A673 (cell line): ENCODE data around the gene SLC12A3. TPM values are rescaled to one million over a fixed set of nuclear protein-coding genes. Genes with fewer than 3 reads are reported as not detected.

Experiments
- BruUV-seq: library from RNA; stranded (reverse); fragments of 400-500 nt; replicated peaks from 2 replicates; lab custom pipeline; 2021; lab: Mats Ljungman, UMichigan
- CTCF ChIA-PET: fragments of 300-600 bp; sonication (Branson Sonifier 250); formaldehyde crosslinking; loops from one replicate; lab custom pipeline; 2022; ENCODE audit warnings: antibody characterized with exemption; lab: Charles Lee
- POLR2A ChIA-PET: fragments of 300-600 bp; sonication (Branson Sonifier 250); formaldehyde crosslinking; loops from one replicate; lab custom pipeline; 2022; ENCODE audit warnings: antibody characterized with exemption; ENCODE audit not compliant: low non-redundant PET; lab: Charles Lee
- DNase-seq: peaks from one replicate; pipeline ENCODE4 v3.0.0-alpha.2; 2015; ENCODE audit warnings: low spot score
- H3K27ac ChIP-seq: fragments of 200-600 bp; sonication (generic); 2 replicates; pipeline ENCODE4 v1.5.1; 2016; ENCODE audit warnings: mixed run types, low read depth, mild to moderate bottlenecking, mixed read lengths, antibody characterized with exemption, low read length; ENCODE audit not compliant: poor library complexity, severe bottlenecking
- H3K27me3 ChIP-seq: fragments of 200-600 bp; sonication (generic); replicated peaks from 2 replicates; pipeline ENCODE4 v1.6.1; 2017; ENCODE audit warnings: mixed run types, low read depth, mild to moderate bottlenecking, mixed read lengths, antibody characterized with exemption, low read length; ENCODE audit not compliant: insufficient read depth, poor library complexity
- H3K36me3 ChIP-seq: fragments of 200-600 bp; sonication (generic); 2 replicates; pipeline ENCODE4 v1.6.1; 2016; ENCODE audit warnings: mixed run types, mild to moderate bottlenecking, mixed read lengths, antibody characterized with exemption, low read length; ENCODE audit not compliant: insufficient read depth, poor library complexity, severe bottlenecking
- H3K4me1 ChIP-seq: fragments of 200-600 bp; sonication (generic); 2 replicates; pipeline ENCODE4 v1.6.1; 2017; ENCODE audit warnings: mixed run types, mild to moderate bottlenecking, mixed read lengths, antibody characterized with exemption, low read length; ENCODE audit not compliant: insufficient read depth, poor library complexity, severe bottlenecking
- H3K4me3 ChIP-seq: fragments of 200-600 bp; sonication (generic); 2 replicates; pipeline ENCODE4 v1.5.1; 2016; ENCODE audit warnings: low read depth, mixed run types, mild to moderate bottlenecking, mixed read lengths, low read length; ENCODE audit not compliant: poor library complexity, severe bottlenecking
- H3K9me3 ChIP-seq: fragments of 200-600 bp; sonication (generic); 2 replicates; pipeline ENCODE4 v1.6.1; 2016; ENCODE audit warnings: mixed run types, low read depth, mild to moderate bottlenecking, mixed read lengths, antibody characterized with exemption, low read length; ENCODE audit not compliant: poor library complexity, severe bottlenecking
- EZH2 ChIP-seq: fragments of 200-600 bp; sonication (generic); IDR thresholded peaks from 2 replicates; pipeline ENCODE4 v1.6.1; 2017; ENCODE audit warnings: borderline replicate concordance, low read depth, mild to moderate bottlenecking, mixed read lengths, antibody characterized with exemption, low read length; ENCODE audit not compliant: poor library complexity, severe bottlenecking
- intact Hi-C: fragments of 100-400 bp; cut with micrococcal nuclease; formaldehyde crosslinking; loops from one replicate; pipeline ENCODE4 v1.10.0; 2022; ENCODE audit not compliant: unreplicated experiment
- total RNA-seq: library from RNA; stranded (reverse); gene quantifications from 2 replicates; pipeline ENCODE4 v1.2.3, GENCODE V29; 2021
- TF ChIP-seq, protein P1 (sequence below): fragments of 300-800, 200-600 bp; sonication (generic); conservative IDR thresholded peaks from 2 replicates; pipeline ENCODE4 v1.5.1; 2017; ENCODE audit warnings: low read depth, mild to moderate bottlenecking, antibody characterized with exemption, low read length, moderate library complexity, mixed read lengths

Gene SLC12A3
- total RNA-seq, 1 experiment from 2014 or later: not detected

GRCh38 chr16:56832768-56833167 is 32.2 kb upstream of the SLC12A3 start:
- Histone ChIP-seq H3K4me3 (no peak overlapping the region), H3K27me3 (no peaks in the 10 kb centered on the region), H3K9me3 (no peaks in the 10 kb centered on the region), H3K4me1 (no peaks in the 10 kb centered on the region), H3K27ac (no peak overlapping the region), H3K36me3 (peaks cover 55% of the 10 kb centered on the region)
- DNase-seq: no peak
- intact Hi-C loops: no loop called here
- POLR2A ChIA-PET: no interaction called here
- TF ChIP-seq EZH2: no peak
- TF ChIP-seq, protein P1, sequence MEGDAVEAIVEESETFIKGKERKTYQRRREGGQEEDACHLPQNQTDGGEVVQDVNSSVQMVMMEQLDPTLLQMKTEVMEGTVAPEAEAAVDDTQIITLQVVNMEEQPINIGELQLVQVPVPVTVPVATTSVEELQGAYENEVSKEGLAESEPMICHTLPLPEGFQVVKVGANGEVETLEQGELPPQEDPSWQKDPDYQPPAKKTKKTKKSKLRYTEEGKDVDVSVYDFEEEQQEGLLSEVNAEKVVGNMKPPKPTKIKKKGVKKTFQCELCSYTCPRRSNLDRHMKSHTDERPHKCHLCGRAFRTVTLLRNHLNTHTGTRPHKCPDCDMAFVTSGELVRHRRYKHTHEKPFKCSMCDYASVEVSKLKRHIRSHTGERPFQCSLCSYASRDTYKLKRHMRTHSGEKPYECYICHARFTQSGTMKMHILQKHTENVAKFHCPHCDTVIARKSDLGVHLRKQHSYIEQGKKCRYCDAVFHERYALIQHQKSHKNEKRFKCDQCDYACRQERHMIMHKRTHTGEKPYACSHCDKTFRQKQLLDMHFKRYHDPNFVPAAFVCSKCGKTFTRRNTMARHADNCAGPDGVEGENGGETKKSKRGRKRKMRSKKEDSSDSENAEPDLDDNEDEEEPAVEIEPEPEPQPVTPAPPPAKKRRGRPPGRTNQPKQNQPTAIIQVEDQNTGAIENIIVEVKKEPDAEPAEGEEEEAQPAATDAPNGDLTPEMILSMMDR: no peak
- BruUV-seq: no TSS peak
- CTCF ChIA-PET: no interaction called here

GRCh38 chr16:56833243-56833970 is 31.6 kb upstream of the SLC12A3 start:
- Histone ChIP-seq H3K27me3 (no peaks in the 10 kb centered on the region), H3K36me3 (peaks cover 59% of the 10 kb centered on the region), H3K4me1 (no peaks in the 10 kb centered on the region), H3K9me3 (no peaks in the 10 kb centered on the region), H3K4me3 (no peak overlapping the region), H3K27ac (no peak overlapping the region)
- ChIA-PET CTCF (no interaction called here), POLR2A (no interaction called here)
- intact Hi-C loops: no loop called here
- TF ChIP-seq, protein P1: no peak
- TF ChIP-seq EZH2: no peak
- no TSS peak for BruUV-seq
- no peak for DNase-seq

- Histone ChIP-seq H3K27me3 (no peaks in the 10 kb centered on the region), H3K9me3 (no peaks in the 10 kb centered on the region), H3K4me3 (no peak overlapping the region), H3K36me3 (peaks cover 58% of the 10 kb centered on the region), H3K4me1 (no peaks in the 10 kb centered on the region), H3K27ac (no peak overlapping the region)
- POLR2A ChIA-PET: no interaction called here
- CTCF ChIA-PET: no interaction called here
- no peak for DNase-seq
- BruUV-seq: no TSS peak
- intact Hi-C loops: no loop called here
- TF ChIP-seq, protein P1: no peak
- no peak for TF ChIP-seq EZH2
These were observed 29.7 kb upstream of the SLC12A3 start for GRCh38 chr16:56835320-56835719.
